ENCODE data around the gene SIL1.

GRCh38 chr5:138962614-138963370, 235.4 kb downstream of the SIL1 start:
- TF ChIP-seq CTCF (IDR thresholded peaks at IDR 0.05; ENCODE audit: low read depth, low read length, poor library complexity, severe bottlenecking) (no peak), EZH2phosphoT487 (IDR thresholded peaks at IDR 0.05; ENCODE audit: borderline replicate concordance, low read length) (no peak)
